ENCODE measurements around the gene TMOD1. TPM values are rescaled to one million over a fixed set of nuclear protein-coding genes. Genes with fewer than 3 reads are reported as not detected.

The TMOD1 gene
- total RNA-seq, 2 experiments from 2014 or later: not detected

GRCh38 chr9:97550386-97550785 lies 48.9 kb downstream of the TMOD1 start:
- H3K4me3 ChIP-seq (ENCODE audit: low read depth, low read length, poor library complexity, severe bottlenecking): no peak overlapping the region
- intact Hi-C loops (cut with micrococcal nuclease; ENCODE audit: unreplicated experiment): no loop called here
- TF ChIP-seq EZH2phosphoT487 (IDR thresholded peaks at IDR 0.05; ENCODE audit: borderline replicate concordance, low read depth, low read length) (no peak), CTCF (conservative IDR thresholded peaks at IDR 0.05; ENCODE audit: low read length) (no peak)
- ChIA-PET POLR2A (no interaction called here), CTCF (ENCODE audit: unreplicated experiment) (no interaction called here)
- H3K9me2 ChIP-seq (ENCODE audit: insufficient read depth, low read length): no peaks in the 10 kb centered on the region
- H3K36me3 ChIP-seq (ENCODE audit: insufficient read depth, low read length): no peaks in the 10 kb centered on the region
- no peaks in the 10 kb centered on the region for H3K4me1 ChIP-seq (ENCODE audit: insufficient read depth, low read length, poor library complexity, severe bottlenecking)
- H3K9me3 ChIP-seq (ENCODE audit: low read length): no peaks in the 10 kb centered on the region
- no peak for DNase-seq (ENCODE audit: low spot score)
- H3K4me2 ChIP-seq (ENCODE audit: low read length): no peak overlapping the region
- no peaks in the 10 kb centered on the region for H4K20me1 ChIP-seq (ENCODE audit: insufficient read depth, low read length)
- no peak overlapping the region for H3K27ac ChIP-seq (ENCODE audit: low read depth, low read length, poor library complexity, severe bottlenecking)
- no peak overlapping the region for H2AFZ ChIP-seq (ENCODE audit: low read length)
- no peaks in the 10 kb centered on the region for H3K79me2 ChIP-seq (ENCODE audit: insufficient read depth, low read depth, low read length)
- BruUV-seq (replicated peaks): no TSS peak

- no peak for DNase-seq (ENCODE audit: low spot score)
- intact Hi-C loops (cut with micrococcal nuclease; ENCODE audit: unreplicated experiment): no loop called here
Measured at GRCh38 chr9:97551308-97551707, 49.8 kb downstream of the TMOD1 start.

GRCh38 chr9:97553141-97553540 lies 51.7 kb downstream of the TMOD1 start:
- H3K79me2 ChIP-seq (ENCODE audit: insufficient read depth, low read depth, low read length): no peaks in the 10 kb centered on the region
- no peak overlapping the region for H3K27ac ChIP-seq (ENCODE audit: low read depth, low read length, poor library complexity, severe bottlenecking)
- no peaks in the 10 kb centered on the region for H3K9me3 ChIP-seq (ENCODE audit: low read length)
- no peaks in the 10 kb centered on the region for H3K36me3 ChIP-seq (ENCODE audit: insufficient read depth, low read length)
- H3K4me3 ChIP-seq (ENCODE audit: low read depth, low read length, poor library complexity, severe bottlenecking): no peak overlapping the region
- CTCF ChIA-PET (ENCODE audit: unreplicated experiment): no interaction called here
- no peaks in the 10 kb centered on the region for H3K9me2 ChIP-seq (ENCODE audit: insufficient read depth, low read length)
- intact Hi-C loops (cut with micrococcal nuclease; ENCODE audit: unreplicated experiment): no loop called here
- no peaks in the 10 kb centered on the region for H3K4me1 ChIP-seq (ENCODE audit: insufficient read depth, low read length, poor library complexity, severe bottlenecking)
- TF ChIP-seq EZH2phosphoT487 (IDR thresholded peaks at IDR 0.05; ENCODE audit: borderline replicate concordance, low read depth, low read length) (no peak), CTCF (conservative IDR thresholded peaks at IDR 0.05; ENCODE audit: low read length) (no peak)
- H4K20me1 ChIP-seq (ENCODE audit: insufficient read depth, low read length): no peaks in the 10 kb centered on the region
- no peak for DNase-seq (ENCODE audit: low spot score)
- H3K4me2 ChIP-seq (ENCODE audit: low read length): no peak overlapping the region
- POLR2A ChIA-PET: no interaction called here
- no peak overlapping the region for H2AFZ ChIP-seq (ENCODE audit: low read length)
- BruUV-seq (replicated peaks): no TSS peak

More at GRCh38 chr9:97551308-97551707, 49.8 kb downstream of the TMOD1 start:
- no peaks in the 10 kb centered on the region for H3K9me3 ChIP-seq (ENCODE audit: low read length)
- no peaks in the 10 kb centered on the region for H3K79me2 ChIP-seq (ENCODE audit: insufficient read depth, low read depth, low read length)
- CTCF ChIA-PET (ENCODE audit: unreplicated experiment): no interaction called here
- TF ChIP-seq CTCF (conservative IDR thresholded peaks at IDR 0.05; ENCODE audit: low read length): no peak
- no peak overlapping the region for H3K4me3 ChIP-seq (ENCODE audit: low read depth, low read length, poor library complexity, severe bottlenecking)
- H2AFZ ChIP-seq (ENCODE audit: low read length): no peak overlapping the region
- no peaks in the 10 kb centered on the region for H3K9me2 ChIP-seq (ENCODE audit: insufficient read depth, low read length)
- POLR2A ChIA-PET: no interaction called here
- H3K4me2 ChIP-seq (ENCODE audit: low read length): no peak overlapping the region
- no TSS peak for BruUV-seq (replicated peaks)
- H3K27ac ChIP-seq (ENCODE audit: low read depth, low read length, poor library complexity, severe bottlenecking): no peak overlapping the region
- no peaks in the 10 kb centered on the region for H3K36me3 ChIP-seq (ENCODE audit: insufficient read depth, low read length)
- H3K4me1 ChIP-seq (ENCODE audit: insufficient read depth, low read length, poor library complexity, severe bottlenecking): no peaks in the 10 kb centered on the region
- H4K20me1 ChIP-seq (ENCODE audit: insufficient read depth, low read length): no peaks in the 10 kb centered on the region

Measured in OCI-LY7 (cell line).